ENCODE measurements around the gene KASH5.
A peak's percentile ranks its signal among the peaks of the same experiment; 100 is the strongest.
"Not testable (repeated sequence)": the region's sequence is repeated elsewhere in the genome, so short reads cannot be mapped to it uniquely, and the experiment has no call there.

Gene KASH5

GRCh38 chr19:49439836-49440235 lies 51.8 kb downstream of the KASH5 start:
- no peak for DNase-seq (ENCODE audit: low spot score)

- no peak for DNase-seq (ENCODE audit: low spot score)
Measured at GRCh38 chr19:49440439-49441209, 52.6 kb downstream of the KASH5 start.

GRCh38 chr19:49441210-49441959 lies 53.3 kb downstream of the KASH5 start, which contains the start of gene SLC17A7:
Gene SLC17A7, minus strand, starts transcription at chr19:49441527. Its CDS starts 148 bp downstream, at chr19:49441379.
- DNase-seq (ENCODE audit: low spot score), result no peak

- no peak for DNase-seq (ENCODE audit: low spot score)
Measured at GRCh38 chr19:49441960-49442350, 53.9 kb downstream of the KASH5 start.

- no peak for DNase-seq (ENCODE audit: low spot score)
Measured at GRCh38 chr19:49442354-49442753, 54.3 kb downstream of the KASH5 start.

- no peak for DNase-seq (ENCODE audit: low spot score)
Measured at GRCh38 chr19:49442771-49443365, 54.8 kb downstream of the KASH5 start.

GRCh38 chr19:49443366-49444099 lies 55.5 kb downstream of the KASH5 start:
- peak; percentile 93 for DNase-seq (ENCODE audit: low spot score)

GRCh38 chr19:49444100-49444700 lies 56.2 kb downstream of the KASH5 start:
- not testable (repeated sequence) for DNase-seq (ENCODE audit: low spot score)

GRCh38 chr19:49445997-49446396 lies 57.9 kb downstream of the KASH5 start:
- DNase-seq (ENCODE audit: low spot score), result no peak

GRCh38 chr19:49447485-49448431 lies 59.7 kb downstream of the KASH5 start:
- DNase-seq (ENCODE audit: low spot score), result no peak

- DNase-seq (ENCODE audit: low spot score), result no peak
Measured at GRCh38 chr19:49448432-49448786, 60.4 kb downstream of the KASH5 start.

GRCh38 chr19:49450405-49450804 lies 62.4 kb downstream of the KASH5 start:
- DNase-seq (ENCODE audit: low spot score), result no peak

- DNase-seq (ENCODE audit: low spot score), result peak; percentile 99
Measured at GRCh38 chr19:49451430-49452181, 63.6 kb downstream of the KASH5 start, which contains the start of gene PIH1D1. Gene PIH1D1, minus strand, starts transcription at chr19:49451814. Its CDS starts 240 bp downstream, at chr19:49451574.

- peak; percentile 98 for DNase-seq (ENCODE audit: low spot score)
Measured at GRCh38 chr19:49453013-49453756, 65.1 kb downstream of the KASH5 start, which contains the start of gene ALDH16A1. Gene ALDH16A1, plus strand, starts transcription at chr19:49453225. Its CDS starts 107 bp downstream, at chr19:49453332.

- DNase-seq (ENCODE audit: low spot score), result no peak
Measured at GRCh38 chr19:49453757-49454240, 65.8 kb downstream of the KASH5 start.

GRCh38 chr19:49455773-49456172 lies 67.7 kb downstream of the KASH5 start:
- DNase-seq (ENCODE audit: low spot score), result no peak

GRCh38 chr19:49456326-49456725 lies 68.3 kb downstream of the KASH5 start:
- no peak for DNase-seq (ENCODE audit: low spot score)

- no peak for DNase-seq (ENCODE audit: low spot score)
Measured at GRCh38 chr19:49458567-49458903, 70.5 kb downstream of the KASH5 start.

GRCh38 chr19:49459388-49459787 lies 71.3 kb downstream of the KASH5 start:
- DNase-seq (ENCODE audit: low spot score), result no peak
